ENCODE data around the gene TARP.
"Not testable (repeated sequence)": the region's sequence is repeated elsewhere in the genome, so short reads cannot be mapped to it uniquely, and the experiment has no call there.

Gene TARP

GRCh38 chr7:38242814-38243213 lies 30.6 kb downstream of the TARP start:
- no peak overlapping the region for H3K4me3 ChIP-seq (replicated peaks in 1 of 2; ENCODE audit: low read depth in 2 of 2, low read length in 2 of 2)
- no peak for TF ChIP-seq CTCF (IDR thresholded peaks at IDR 0.05; ENCODE audit: low read depth, low read length)
- DNase-seq (ENCODE audit: low read depth in 2 of 2) = no peak

- no peak overlapping the region for H3K4me3 ChIP-seq (replicated peaks in 1 of 2; ENCODE audit: low read depth in 2 of 2, low read length in 2 of 2)
- no peak for TF ChIP-seq CTCF (IDR thresholded peaks at IDR 0.05; ENCODE audit: low read depth, low read length)
- no peak for DNase-seq (ENCODE audit: low read depth in 2 of 2)
These were observed 32.4 kb downstream of the TARP start for GRCh38 chr7:38241071-38241470.

GRCh38 chr7:38239129-38239528 lies 34.3 kb downstream of the TARP start:
- H3K4me3 ChIP-seq (replicated peaks in 1 of 2; ENCODE audit: low read depth in 2 of 2, low read length in 2 of 2); DNase-seq (ENCODE audit: low read depth in 2 of 2): not testable (repeated sequence)

- no peak for TF ChIP-seq CTCF (IDR thresholded peaks at IDR 0.05; ENCODE audit: low read depth, low read length)
- DNase-seq (ENCODE audit: low read depth in 2 of 2) = no peak
- no peak overlapping the region for H3K4me3 ChIP-seq (replicated peaks in 1 of 2; ENCODE audit: low read depth in 2 of 2, low read length in 2 of 2)
These were observed 37.8 kb downstream of the TARP start for GRCh38 chr7:38235606-38236005.

DNA sequence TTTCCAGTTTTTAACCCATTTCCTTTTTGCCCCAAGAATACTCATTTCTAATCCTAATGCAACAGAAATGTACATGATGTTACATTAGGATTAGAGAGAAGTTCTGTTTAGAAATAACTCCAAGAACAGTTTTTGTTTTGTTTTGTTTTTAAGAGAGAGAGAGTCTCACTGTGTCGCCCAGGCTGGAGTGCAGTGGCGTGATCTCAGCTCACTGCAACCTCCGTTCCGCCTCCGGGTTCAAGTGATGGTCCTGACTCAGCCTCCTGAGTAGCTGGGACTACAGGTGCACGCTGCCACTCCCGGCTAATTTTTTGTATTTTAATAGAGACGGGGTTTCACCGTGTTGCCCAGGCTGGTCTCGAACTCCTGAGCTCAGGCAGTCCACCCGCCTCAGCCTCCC lies 38.7 kb downstream of the TARP start:
- not testable (repeated sequence) for H3K4me3 ChIP-seq (replicated peaks in 1 of 2; ENCODE audit: low read depth in 2 of 2, low read length in 2 of 2); DNase-seq (ENCODE audit: low read depth in 2 of 2)

- TF ChIP-seq CTCF (IDR thresholded peaks at IDR 0.05; ENCODE audit: low read depth, low read length) = no peak
- no peak for DNase-seq (ENCODE audit: low read depth in 2 of 2)
- H3K4me3 ChIP-seq (replicated peaks in 1 of 2; ENCODE audit: low read depth in 2 of 2, low read length in 2 of 2) = no peak overlapping the region
These were observed 40.7 kb downstream of the TARP start for GRCh38 chr7:38232502-38233366.

DNA sequence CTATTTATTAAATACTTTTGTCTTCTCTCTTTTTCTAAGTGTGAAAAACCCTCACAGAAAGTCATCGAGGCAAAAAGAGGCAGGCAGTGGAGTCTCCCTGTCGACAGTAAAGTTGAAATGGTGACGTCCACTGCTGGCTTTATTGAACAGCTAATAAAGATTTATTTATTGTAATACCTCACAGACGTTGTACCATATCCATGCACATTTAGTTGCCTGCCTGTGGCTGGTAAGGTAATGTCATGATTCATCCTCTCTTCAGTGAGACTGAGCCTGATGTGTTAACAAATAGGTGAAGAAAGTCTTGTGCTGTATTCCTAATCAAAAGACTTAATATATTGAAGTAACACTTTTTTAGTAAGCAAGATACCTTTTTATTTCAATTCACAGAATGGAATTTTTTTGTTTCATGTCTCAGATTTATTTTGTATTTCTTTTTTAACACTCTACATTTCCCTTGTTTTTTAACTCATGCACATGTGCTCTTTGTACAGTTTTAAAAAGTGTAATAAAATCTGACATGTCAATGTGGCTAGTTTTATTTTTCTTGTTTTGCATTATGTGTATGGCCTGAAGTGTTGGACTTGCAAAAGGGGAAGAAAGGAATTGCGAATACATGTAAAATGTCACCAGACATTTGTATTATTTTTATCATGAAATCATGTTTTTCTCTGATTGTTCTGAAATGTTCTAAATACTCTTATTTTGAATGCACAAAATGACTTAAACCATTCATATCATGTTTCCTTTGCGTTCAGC lies 43.4 kb downstream of the TARP start:
- H3K4me3 ChIP-seq (replicated peaks in 1 of 2; ENCODE audit: low read depth in 2 of 2, low read length in 2 of 2) = no peak overlapping the region
- DNase-seq (ENCODE audit: low read depth in 2 of 2) = no peak
- no peak for TF ChIP-seq CTCF (IDR thresholded peaks at IDR 0.05; ENCODE audit: low read depth, low read length)

Data from cardiac fibroblast (primary cell).